ENCODE measurements around the gene ACTR1A.
A peak's percentile ranks its signal among the peaks of the same experiment; 100 is the strongest.

Gene ACTR1A

DNA sequence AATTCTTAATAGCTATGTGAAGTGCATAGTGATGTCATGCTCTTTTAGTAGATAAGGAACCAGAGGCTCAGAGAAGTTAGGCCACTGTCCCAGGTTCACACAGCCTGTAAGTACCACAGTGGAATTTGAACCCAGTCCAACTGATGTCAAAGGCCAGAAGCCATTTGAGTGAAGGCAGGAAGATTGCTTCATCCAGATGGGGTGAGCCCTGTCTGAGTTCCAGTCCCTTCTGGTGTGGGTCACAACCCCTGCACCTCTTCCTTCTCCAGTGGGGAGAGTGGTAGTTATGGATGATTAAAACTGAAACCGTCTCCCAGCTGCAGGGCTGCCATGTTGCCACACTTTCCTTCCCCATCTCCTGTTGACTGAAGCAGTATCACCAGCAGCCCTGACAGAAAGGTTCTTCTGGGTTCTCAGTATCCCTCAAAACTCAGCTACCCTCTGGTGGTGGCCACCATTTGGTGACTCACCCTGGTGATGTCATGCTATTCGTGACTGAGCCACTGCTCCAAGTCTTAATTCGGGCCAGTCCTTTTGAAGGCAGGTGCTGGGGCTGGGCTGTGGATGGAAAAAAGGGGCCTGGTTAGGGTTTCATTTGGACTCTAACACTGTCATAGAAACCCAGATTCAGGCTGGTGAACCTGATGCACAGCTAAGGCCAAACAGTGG is 49.7 kb downstream of the ACTR1A start:
- in situ Hi-C loops (cut with HindIII; ENCODE audit: low pct_ligation_motif_present, low sequenced_read_pairs), result no loop called here

DNA sequence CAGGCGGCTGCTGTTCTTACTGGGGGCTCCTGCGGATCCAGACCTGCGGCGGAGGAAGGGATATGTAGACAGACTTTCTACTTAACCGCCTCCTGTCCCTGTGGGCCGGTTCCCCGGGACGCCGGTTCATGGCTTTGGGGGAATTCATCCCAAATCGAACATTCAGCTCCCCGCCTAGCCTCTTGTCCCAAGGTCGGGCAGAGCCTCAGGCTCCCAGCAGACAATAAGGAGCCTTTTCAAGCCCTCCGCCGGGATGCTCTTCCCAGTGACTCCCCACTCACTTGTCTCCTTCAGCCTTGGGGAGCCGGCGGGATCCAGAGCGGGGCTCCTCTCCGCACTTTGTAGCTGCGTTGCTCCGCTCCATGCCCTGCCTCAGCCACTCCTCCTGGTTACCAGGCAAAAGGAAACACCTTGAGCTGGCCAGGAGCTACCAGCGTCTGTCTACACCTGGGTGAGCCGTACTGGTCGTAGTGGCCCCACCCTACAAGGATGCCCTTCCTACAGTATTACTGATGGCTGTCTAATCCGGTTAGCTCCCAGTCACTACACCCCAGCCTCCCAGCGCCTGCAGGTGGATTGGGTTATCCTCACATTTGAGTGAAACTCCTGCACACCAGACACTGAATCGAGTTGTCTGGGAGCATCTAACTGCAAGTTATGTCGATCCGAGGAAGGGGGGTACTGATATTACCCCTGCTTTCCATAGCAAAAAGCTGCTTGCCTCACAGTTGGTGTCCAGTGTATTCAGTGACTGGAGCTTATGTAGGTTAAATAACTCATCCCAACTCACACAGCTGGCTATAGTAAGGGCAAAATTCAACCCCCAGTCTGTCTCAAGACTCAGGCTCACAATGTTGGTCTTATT is 51.2 kb downstream of the ACTR1A start, which contains the start of gene C10orf95:
Gene C10orf95 (minus strand): TSS at position 439 of the 865 bp plus-strand sequence. CDS start 450 bp downstream, outside the sequence.
- TF ChIP-seq, protein P1, sequence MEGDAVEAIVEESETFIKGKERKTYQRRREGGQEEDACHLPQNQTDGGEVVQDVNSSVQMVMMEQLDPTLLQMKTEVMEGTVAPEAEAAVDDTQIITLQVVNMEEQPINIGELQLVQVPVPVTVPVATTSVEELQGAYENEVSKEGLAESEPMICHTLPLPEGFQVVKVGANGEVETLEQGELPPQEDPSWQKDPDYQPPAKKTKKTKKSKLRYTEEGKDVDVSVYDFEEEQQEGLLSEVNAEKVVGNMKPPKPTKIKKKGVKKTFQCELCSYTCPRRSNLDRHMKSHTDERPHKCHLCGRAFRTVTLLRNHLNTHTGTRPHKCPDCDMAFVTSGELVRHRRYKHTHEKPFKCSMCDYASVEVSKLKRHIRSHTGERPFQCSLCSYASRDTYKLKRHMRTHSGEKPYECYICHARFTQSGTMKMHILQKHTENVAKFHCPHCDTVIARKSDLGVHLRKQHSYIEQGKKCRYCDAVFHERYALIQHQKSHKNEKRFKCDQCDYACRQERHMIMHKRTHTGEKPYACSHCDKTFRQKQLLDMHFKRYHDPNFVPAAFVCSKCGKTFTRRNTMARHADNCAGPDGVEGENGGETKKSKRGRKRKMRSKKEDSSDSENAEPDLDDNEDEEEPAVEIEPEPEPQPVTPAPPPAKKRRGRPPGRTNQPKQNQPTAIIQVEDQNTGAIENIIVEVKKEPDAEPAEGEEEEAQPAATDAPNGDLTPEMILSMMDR (IDR thresholded peaks at IDR 0.05; ENCODE audit: low read depth, low read length, missing control alignments), result no peak
- Histone ChIP-seq H3K27ac (no peak within 1 kb of the TSS), H3K4me3 (ENCODE audit: low read depth, low read length) (peak within 1 kb of the TSS; percentile 70), H3K27me3 (replicated peaks) (no peaks in the 10 kb centered on the region), H3K36me3 (replicated peaks) (no peaks in the 10 kb centered on the region)
- no peak for DNase-seq
- in situ Hi-C loops (cut with HindIII; ENCODE audit: low pct_ligation_motif_present, low sequenced_read_pairs), result no loop called here

More for the DNA sequence above, 49.7 kb downstream of the ACTR1A start:
- TF ChIP-seq, protein P1 (IDR thresholded peaks at IDR 0.05; ENCODE audit: low read depth, low read length, missing control alignments), result no peak
- no peak overlapping the region for H3K27ac ChIP-seq
- no peak overlapping the region for H3K4me3 ChIP-seq (ENCODE audit: low read depth, low read length)
- peak; percentile 71 for DNase-seq
- H3K36me3 ChIP-seq (replicated peaks), result no peaks in the 10 kb centered on the region
- no peaks in the 10 kb centered on the region for H3K27me3 ChIP-seq (replicated peaks)

DNA sequence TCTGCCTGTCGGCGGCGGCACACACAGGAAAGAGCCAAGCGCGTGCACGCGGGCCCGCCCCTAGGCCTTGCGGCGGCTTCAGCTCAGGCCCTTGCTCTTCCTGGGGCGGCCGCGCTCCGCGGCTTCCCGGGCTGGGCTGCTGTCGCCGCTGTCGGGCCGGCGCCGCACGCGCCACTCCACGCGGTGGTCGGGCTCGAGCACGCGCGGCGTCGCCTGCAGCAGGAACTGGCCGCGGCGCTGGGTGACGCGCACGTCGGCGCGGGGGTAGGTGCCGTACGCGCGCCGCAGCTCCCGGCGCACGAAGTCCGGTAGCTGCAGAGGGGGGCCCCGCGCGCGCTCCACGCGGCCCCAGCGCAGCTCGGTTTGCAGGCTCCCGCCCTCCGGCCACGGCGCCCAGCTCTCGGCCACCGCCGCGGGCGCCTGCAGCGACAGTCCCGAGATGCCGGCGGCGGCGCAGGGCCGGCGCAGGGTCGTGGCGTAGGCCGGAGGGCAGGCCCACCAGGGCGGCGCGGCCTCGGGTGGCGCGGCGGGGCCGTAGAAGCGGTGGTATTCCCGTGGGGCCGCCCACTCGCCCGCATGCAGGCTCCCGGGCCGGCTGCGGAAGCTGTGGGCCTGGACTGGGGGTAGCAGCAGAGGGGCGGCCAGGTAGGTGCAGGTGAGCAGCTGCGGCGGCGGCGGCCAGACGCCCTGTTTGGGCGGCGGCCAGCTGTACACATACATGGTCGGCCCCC is 52.0 kb downstream of the ACTR1A start:
- H3K27ac ChIP-seq, result no peak overlapping the region
- peak overlapping the region; percentile 70 for H3K4me3 ChIP-seq (ENCODE audit: low read depth, low read length)
- H3K27me3 ChIP-seq (replicated peaks), result no peaks in the 10 kb centered on the region
- H3K36me3 ChIP-seq (replicated peaks), result no peaks in the 10 kb centered on the region
- peak; percentile 42 for DNase-seq
- TF ChIP-seq, protein P1 (IDR thresholded peaks at IDR 0.05; ENCODE audit: low read depth, low read length, missing control alignments), result no peak
- in situ Hi-C loops (cut with HindIII; ENCODE audit: low pct_ligation_motif_present, low sequenced_read_pairs), result no loop called here

DNA sequence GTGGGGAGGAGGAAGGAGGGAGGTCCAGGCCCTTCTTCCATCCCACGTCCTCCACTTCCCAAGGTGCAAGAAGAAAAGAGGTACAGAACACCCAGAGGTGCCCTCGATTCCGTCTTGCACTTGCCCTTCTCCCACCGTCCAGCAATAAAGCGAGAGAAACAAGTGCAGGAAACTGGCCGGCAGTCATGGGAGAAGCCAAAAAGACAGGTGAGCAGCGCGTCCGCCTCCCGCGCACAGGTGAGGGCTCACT is 52.5 kb downstream of the ACTR1A start:
- in situ Hi-C loops (cut with HindIII; ENCODE audit: low pct_ligation_motif_present, low sequenced_read_pairs), result no loop called here
- Histone ChIP-seq H3K4me3 (ENCODE audit: low read depth, low read length) (peak overlapping the region; percentile 70), H3K27ac (no peak overlapping the region), H3K27me3 (replicated peaks) (no peaks in the 10 kb centered on the region), H3K36me3 (replicated peaks) (no peaks in the 10 kb centered on the region)
- no peak for DNase-seq
- TF ChIP-seq, protein P1 (IDR thresholded peaks at IDR 0.05; ENCODE audit: low read depth, low read length, missing control alignments), result no peak

DNA sequence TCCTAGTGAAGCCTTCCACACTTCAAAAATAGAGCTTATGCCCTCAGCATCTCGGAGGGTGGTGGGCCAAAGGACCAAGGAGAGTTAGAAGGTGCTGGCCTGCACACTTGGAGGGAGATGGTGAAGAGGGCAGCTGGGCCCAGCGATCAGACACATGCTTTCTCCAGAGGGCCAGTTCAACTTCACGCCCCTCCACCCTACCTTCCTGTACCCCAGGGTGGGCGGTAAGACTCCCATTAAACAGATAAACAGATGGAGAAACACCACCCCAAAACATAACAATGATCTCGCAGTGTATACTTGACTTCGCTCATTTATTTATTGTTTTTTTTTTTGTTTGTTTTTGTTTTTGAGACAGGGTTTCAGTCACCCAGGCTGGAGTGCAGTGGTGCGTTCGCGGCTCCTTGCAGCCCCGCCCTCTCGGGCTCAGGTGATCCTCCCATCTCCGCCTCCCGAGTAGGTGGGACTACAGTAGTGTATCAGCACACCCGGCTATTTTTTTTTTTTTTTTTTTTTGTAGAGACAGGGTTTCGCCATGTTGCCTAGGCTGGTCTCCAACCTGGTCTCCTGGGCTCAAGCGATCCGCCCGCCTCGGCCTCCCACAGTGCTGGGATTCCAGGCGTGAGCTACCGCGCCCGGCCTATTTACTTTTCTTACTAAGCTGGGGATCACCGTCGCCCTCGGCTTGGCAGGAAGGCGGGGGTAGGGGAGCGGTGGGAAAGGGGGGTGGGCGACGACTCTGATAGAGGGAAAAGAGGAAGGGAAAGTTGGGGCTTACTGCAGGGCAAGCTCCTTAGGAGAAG is 53.0 kb downstream of the ACTR1A start:
- Histone ChIP-seq H3K4me3 (ENCODE audit: low read depth, low read length) (peak overlapping the region; percentile 70), H3K27ac (no peak overlapping the region), H3K36me3 (replicated peaks) (no peaks in the 10 kb centered on the region), H3K27me3 (replicated peaks) (no peaks in the 10 kb centered on the region)
- TF ChIP-seq, protein P1 (IDR thresholded peaks at IDR 0.05; ENCODE audit: low read depth, low read length, missing control alignments), result no peak
- in situ Hi-C loops (cut with HindIII; ENCODE audit: low pct_ligation_motif_present, low sequenced_read_pairs), result no loop called here
- peak; percentile 42 for DNase-seq

Measured in brain microvascular endothelial cell (primary cell).